GM19025 (cell line): ENCODE data around the gene STARD3.

ENCODE experiments used
- ATAC-seq: cut with Tn5 transposase; IDR thresholded peaks from one replicate; pipeline ENCODE4 v1.9.1; 2021; ENCODE audit warnings: mild to moderate bottlenecking, low read depth, moderate library complexity; ENCODE audit not compliant: unreplicated experiment

The STARD3 gene

GRCh38 chr17:39634384-39634871 is 2.5 kb upstream of the STARD3 start:
- no peak for ATAC-seq

DNA sequence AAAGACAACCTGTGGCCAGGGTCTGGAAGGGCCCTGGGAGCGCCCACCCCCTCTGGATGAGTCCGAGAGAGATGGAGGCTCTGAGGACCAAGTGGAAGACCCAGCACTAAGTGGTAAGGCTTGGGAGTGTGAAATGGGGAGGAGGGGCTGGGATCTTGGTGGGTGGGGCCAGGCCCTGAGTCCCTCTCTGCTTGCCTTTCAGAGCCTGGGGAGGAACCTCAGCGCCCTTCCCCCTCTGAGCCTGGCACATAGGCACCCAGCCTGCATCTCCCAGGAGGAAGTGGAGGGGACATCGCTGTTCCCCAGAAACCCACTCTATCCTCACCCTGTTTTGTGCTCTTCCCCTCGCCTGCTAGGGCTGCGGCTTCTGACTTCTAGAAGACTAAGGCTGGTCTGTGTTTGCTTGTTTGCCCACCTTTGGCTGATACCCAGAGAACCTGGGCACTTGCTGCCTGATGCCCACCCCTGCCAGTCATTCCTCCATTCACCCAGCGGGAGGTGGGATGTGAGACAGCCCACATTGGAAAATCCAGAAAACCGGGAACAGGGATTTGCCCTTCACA is 1.2 kb upstream of the STARD3 start:
- no peak for ATAC-seq

GRCh38 chr17:39636587-39636926 is 387 bp upstream of the STARD3 start:
- ATAC-seq: peak; percentile 8

- no peak for ATAC-seq
Observed at GRCh38 chr17:39638317-39638716, 1.4 kb downstream of the STARD3 start.

- ATAC-seq: no peak
Observed at GRCh38 chr17:39639043-39639442, 2.1 kb downstream of the STARD3 start.

DNA sequence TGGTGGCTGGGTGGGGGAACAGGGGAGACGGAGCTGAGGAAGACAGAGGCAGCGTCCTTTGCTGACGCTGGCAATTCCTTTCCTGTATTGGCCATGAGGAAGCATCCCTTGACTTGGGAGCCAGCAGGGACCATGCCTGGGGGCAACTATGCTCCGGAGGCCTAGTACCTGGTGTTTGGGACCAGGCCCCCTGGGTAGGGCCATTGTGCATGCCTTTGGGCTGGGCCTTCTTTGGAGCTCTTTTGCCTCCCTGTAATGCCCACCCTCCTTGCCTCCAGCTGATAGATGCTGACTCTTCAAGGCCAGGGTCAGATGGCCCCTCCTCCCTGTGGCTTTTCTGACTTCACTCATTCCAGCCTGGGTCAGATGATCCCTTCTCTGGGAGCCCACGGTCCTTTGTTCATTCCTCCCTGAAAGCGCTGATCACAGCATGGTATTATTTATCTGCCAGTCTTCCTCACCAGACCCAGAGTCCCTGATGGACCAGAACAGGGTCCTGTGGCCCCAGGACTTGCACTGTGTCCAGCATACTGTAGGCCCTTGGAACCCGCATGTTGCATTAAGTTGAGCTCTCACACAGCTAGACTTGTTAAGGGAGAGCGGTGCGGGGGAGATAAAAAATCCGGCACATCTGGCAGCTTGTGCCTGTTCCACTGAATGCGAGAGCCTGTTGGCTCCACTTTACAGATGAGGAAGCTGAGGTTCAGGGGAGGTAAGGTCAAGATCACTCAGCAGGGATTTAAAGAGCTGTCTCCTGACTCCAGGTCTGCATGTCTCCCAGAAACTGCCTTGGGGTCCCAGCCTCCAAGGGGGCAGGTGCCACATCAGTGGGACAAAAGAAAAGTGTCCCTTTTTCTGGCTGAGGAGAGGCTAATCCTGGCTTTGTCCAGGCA is 2.9 kb downstream of the STARD3 start:
- ATAC-seq: no peak

GRCh38 chr17:39640591-39641031 is 3.7 kb downstream of the STARD3 start:
- no peak for ATAC-seq

- ATAC-seq: no peak
Observed at GRCh38 chr17:39641097-39641496, 4.2 kb downstream of the STARD3 start.

DNA sequence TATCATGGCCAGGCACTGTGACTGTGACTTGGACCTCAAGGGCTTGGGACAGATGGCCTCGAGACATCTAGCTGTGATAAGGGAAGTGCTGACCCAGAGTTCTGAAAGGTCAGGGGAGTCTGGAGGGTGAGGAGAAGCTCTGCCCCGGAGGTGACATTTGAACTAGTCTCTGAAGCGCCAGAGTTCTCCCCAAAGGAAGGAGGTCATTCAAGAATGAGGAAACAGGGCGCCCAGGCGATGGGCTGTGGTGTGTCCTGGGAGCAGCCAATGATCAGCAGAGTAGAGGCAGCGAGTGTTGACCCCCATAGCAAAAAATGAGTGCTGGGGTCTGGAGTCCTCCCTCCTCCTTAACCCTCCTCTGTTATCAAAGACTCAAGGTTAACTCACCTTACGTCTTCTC is 4.9 kb downstream of the STARD3 start:
- no peak for ATAC-seq

GRCh38 chr17:39642291-39643074 is 5.5 kb downstream of the STARD3 start:
- ATAC-seq: no peak

DNA sequence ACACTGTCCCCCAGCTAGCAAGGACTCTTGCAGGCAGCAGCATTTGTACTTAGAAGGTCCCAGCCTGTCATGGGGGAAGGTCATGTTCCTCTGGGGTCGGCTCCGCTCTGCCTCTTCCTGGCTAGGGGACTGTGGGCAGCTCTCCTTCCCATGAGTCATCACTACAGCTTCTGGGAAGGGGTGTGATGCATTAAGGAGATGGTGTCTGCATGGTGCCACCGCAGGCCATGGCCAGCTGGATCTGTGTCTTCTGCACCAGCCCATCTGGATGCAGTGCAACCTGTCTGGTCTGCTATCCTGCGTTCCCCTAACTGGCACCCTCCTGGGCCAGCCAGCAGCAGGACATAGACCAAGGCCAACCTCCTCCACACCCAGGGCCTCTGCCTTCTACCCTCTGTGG is 6.3 kb downstream of the STARD3 start:
- ATAC-seq: no peak

- no peak for ATAC-seq
Observed at GRCh38 chr17:39647256-39647655, 10.3 kb downstream of the STARD3 start.

DNA sequence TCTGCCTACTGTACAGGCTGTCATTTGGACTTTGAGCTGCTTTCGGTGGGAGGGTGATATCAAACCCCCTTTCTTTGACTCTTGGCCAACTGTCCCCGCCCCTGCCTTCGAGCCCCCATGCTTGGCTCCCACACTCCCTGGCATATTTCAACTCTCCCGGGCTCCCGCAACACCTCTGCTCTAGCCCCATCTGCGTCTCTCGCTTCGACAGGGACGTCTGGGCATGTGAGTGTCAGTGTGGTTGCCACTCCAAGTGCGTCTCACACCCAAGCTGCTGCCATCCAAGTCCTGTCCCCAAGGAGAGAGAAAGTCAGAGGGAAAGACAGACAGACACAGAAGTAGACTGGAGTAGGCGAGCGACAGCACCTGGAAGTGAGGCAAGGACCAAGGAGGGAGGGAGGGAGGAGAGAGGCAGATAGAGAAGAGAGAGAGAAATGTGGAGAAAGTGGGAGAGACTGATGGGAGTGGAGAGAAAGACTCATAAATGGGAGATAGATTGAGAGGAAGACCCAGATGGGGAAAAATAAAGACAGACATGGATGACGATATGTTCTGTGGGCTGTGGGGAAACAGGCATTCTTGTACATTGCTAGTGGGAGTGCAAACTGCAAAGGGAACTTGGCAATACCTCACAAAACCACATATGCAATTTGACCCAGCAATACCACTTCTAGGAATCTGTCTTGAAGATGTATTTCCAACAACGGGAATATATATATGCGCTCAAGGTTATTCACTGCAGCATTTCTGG is 11.8 kb downstream of the STARD3 start:
- ATAC-seq: no peak

GRCh38 chr17:39650121-39650579 is 13.2 kb downstream of the STARD3 start:
- no peak for ATAC-seq

- ATAC-seq: no peak
Observed at GRCh38 chr17:39651923-39652586, 15.1 kb downstream of the STARD3 start.

DNA sequence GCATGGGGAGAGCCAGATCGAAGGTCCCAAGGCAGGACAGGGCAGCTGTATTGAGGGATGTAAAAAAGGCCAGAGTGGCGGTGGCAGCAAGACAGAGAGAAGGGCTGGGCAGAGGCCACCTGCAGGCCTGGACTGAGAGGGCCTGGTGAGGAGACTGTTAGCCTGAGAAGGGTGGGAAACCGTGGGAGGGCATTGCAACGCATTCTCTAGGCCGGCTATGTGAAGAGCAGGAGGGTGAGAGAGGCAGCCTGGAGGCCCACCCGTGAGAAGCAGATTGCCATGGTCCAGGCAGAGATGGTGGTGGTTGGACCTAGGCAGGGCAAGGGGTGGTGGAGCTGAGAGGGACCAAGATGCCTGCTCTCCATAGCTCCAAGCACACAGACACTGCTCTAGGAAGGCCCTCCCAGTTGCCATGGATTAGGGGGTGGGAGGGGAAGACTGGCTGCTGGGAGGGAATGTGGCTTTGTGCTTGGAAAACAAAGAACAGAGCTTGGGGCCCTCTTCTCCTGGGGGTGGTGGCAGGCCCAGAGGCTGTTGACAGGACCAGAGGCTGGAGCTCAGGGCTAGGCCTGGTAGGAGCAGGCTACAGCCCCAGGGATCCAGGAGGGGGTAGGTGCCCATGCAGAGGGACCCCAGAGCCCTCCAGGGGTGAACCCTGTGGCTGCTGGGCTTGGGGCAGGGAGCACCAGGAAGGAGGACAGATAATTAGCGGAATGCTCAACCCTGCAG is 15.8 kb downstream of the STARD3 start:
- no peak for ATAC-seq

DNA sequence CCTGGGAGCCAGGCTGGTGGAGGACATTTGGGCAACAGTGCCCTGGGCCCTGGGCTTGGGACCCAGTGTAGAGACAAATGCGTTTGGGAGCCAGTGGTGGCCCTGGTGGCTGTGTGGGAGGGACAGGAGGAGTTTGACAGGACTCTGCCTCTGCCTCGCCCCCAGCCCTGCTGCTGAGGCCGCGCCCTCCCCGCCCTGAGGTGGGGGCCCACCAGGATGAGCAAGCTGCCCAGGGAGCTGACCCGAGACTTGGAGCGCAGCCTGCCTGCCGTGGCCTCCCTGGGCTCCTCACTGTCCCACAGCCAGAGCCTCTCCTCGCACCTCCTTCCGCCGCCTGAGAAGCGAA is 16.3 kb downstream of the STARD3 start:
- no peak for ATAC-seq

DNA sequence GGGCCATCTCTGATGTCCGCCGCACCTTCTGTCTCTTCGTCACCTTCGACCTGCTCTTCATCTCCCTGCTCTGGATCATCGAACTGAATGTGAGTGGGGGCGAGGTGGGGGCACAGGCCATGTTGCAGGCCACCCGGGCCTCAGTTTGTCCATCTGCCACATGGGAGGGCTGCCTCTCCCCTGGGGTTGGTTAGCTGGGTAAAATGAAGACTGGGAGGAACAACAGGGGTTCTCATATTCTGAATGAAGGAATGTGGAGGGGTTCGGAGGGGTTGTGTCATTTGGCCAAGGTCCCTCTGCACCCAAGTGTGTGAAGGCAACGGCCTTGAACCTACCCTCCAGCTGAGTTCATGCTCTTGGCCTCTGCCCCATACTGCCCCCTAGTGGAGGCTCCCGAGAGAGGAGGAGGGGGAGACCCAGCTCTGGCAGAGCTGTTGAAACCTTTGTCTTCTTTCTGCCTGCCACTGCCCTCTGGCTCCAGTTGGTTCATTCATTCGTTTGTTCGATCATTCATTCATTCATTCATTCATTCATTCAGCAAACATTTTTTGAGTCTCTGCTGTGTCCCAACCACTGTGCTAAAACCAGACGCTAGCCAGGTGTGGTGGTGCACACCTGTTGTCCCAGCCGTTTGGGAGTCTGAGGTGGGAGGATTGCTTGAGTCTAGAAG is 16.9 kb downstream of the STARD3 start:
- no peak for ATAC-seq

- no peak for ATAC-seq
Observed at GRCh38 chr17:39655105-39655504, 18.2 kb downstream of the STARD3 start.
